OCI-LY1 (cell line): ENCODE data around the gene LAX1.

ENCODE experiments used
- EZH2 ChIP-seq: fragments of 200-600 bp; sonication (generic), shearing (Covaris generic); IDR thresholded peaks from 2 replicates; pipeline ENCODE4 v1.8.0; 2017; ENCODE audit warnings: borderline replicate concordance, mixed run types, mild to moderate bottlenecking, antibody characterized with exemption, low read length, moderate library complexity, mixed read lengths
- TF ChIP-seq, protein P1 (sequence below): fragments of 200-600 bp; sonication (generic), shearing (Covaris generic); IDR thresholded peaks from 2 replicates; pipeline ENCODE4 v1.5.1; 2017; ENCODE audit warnings: mild to moderate bottlenecking, antibody characterized with exemption, low read length, moderate library complexity, mixed read lengths

DNA sequence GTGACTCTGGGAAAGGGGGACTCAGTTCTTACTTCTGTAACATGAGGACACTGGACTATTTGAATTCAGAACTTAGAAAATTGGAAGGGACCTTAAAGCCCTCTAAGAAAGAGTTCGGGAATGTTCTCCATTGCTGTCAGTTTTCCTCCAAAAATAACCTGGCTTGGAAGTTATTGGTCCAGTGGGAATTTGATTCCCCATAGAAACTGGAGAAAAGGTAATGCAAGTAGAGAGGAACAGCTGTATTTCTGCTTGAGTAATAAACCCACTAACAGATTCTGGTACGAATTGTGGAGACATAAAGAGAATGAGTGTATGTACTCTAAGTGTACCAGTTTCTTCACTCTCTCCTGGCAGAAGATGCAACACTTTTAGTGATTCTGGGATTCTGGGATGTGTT lies 32.2 kb downstream of the LAX1 start:
- TF ChIP-seq, protein P1, sequence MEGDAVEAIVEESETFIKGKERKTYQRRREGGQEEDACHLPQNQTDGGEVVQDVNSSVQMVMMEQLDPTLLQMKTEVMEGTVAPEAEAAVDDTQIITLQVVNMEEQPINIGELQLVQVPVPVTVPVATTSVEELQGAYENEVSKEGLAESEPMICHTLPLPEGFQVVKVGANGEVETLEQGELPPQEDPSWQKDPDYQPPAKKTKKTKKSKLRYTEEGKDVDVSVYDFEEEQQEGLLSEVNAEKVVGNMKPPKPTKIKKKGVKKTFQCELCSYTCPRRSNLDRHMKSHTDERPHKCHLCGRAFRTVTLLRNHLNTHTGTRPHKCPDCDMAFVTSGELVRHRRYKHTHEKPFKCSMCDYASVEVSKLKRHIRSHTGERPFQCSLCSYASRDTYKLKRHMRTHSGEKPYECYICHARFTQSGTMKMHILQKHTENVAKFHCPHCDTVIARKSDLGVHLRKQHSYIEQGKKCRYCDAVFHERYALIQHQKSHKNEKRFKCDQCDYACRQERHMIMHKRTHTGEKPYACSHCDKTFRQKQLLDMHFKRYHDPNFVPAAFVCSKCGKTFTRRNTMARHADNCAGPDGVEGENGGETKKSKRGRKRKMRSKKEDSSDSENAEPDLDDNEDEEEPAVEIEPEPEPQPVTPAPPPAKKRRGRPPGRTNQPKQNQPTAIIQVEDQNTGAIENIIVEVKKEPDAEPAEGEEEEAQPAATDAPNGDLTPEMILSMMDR: no peak
- no peak for TF ChIP-seq EZH2
